PC-3 (cell line): ENCODE measurements around the gene TSPAN32.

Experiments used
- EZH2 ChIP-seq: fragments of 300-600 bp; sonication (generic); IDR thresholded peaks from one replicate; pipeline ENCODE4 v1.6.1; 2017; ENCODE audit warnings: antibody characterized with exemption, mild to moderate bottlenecking, low read length; ENCODE audit not compliant: unreplicated experiment
- TF ChIP-seq, protein P1 (sequence below): fragments of 300-600 bp; sonication (generic); conservative IDR thresholded peaks from 2 replicates; pipeline ENCODE4 v1.5.1; 2017; ENCODE audit warnings: antibody characterized with exemption, low read depth, mild to moderate bottlenecking, low read length

DNA sequence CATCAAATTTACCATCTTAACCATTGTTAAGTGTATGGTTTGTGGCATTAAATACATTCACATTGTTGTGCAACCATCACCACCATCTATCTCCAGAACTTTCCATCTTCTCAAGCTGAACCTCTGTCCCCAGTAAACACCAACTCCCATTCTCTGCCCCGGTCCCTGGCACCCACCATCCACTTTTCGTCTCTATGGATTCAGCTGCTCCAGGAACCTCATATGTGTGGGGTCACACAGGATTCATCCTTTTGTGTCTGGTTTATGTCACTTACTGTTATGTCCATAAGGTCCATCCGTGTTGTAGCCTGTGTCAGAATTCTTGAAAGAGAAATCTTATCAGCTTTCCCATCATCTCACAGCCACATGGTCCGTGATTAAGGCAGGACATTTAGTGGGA is 16.3 kb downstream of the TSPAN32 start:
- TF ChIP-seq, protein P1, sequence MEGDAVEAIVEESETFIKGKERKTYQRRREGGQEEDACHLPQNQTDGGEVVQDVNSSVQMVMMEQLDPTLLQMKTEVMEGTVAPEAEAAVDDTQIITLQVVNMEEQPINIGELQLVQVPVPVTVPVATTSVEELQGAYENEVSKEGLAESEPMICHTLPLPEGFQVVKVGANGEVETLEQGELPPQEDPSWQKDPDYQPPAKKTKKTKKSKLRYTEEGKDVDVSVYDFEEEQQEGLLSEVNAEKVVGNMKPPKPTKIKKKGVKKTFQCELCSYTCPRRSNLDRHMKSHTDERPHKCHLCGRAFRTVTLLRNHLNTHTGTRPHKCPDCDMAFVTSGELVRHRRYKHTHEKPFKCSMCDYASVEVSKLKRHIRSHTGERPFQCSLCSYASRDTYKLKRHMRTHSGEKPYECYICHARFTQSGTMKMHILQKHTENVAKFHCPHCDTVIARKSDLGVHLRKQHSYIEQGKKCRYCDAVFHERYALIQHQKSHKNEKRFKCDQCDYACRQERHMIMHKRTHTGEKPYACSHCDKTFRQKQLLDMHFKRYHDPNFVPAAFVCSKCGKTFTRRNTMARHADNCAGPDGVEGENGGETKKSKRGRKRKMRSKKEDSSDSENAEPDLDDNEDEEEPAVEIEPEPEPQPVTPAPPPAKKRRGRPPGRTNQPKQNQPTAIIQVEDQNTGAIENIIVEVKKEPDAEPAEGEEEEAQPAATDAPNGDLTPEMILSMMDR: no peak
- TF ChIP-seq EZH2: no peak
